GM19438 (cell line): ENCODE data around the gene UBQLN3.
A peak's percentile ranks its signal among the peaks of the same experiment; 100 is the strongest.

Source experiments
- ATAC-seq: cut with Tn5 transposase; IDR thresholded peaks from one replicate; pipeline ENCODE4 v1.9.1; 2021; ENCODE audit warnings: low read depth; ENCODE audit not compliant: unreplicated experiment

The UBQLN3 gene

DNA sequence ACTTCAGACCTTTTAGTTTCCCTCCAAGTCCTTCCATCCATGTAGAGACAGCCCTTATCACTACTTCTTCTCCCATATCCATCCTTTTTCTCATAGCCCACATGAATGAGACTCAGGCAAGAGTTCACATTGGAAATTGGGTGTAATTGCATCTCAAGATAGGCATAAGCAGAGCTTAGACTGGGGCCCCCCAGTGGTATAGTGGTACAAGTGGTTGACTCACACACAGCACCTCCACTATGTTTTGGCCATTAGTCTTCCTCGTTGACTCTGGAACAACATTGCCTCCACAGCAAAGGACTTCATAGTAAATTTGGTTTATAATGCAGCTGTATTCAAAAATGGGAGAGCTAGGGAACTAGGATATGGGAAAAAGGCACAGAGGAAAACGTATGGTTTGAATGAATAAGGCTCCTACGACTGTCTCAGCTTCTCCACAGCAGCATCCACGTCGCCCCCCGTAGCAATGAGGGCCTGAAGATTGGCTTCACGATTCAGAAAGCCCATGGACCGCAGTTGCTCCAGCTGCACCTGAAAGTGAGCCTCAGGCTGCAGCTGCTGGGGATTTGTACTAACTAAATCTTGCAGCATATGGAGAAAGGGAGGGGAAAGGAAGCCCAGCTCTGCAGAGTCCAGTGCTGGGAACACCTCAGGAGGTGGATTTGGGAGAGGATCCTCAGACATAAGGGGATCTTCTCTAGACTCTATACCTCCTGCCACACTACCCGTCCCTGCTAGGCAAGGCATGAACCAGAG lies 2.4 kb downstream of the UBQLN3 start:
- no peak for ATAC-seq

GRCh38 chr11:5505363-5506048 lies 4.3 kb downstream of the UBQLN3 start:
- no peak for ATAC-seq

DNA sequence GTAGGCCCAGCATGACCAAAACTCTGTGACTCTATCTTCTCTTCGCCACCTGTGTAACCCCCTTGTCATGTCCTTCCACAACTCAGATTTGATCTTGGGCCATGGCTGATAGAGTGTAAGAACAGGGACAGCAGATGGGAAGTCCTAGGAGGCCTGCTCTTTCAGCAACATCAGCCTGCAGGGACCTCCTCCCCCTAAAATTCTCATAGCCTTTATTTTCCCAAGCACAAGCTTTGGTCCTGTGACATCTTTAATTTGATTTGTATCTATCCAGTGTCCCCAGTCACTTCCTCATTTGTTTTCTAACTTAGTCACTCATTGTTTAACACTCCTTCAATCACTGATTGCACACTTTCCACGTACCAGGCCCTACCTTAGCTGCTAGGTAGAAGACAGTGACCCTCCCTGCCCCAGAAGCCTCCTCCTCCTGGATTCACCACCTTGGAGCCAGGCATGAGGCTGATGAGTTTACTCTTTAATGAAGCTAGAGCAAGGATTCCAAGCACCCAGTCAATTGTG lies 5.3 kb downstream of the UBQLN3 start:
- no peak for ATAC-seq

GRCh38 chr11:5500393-5500801 lies 9.4 kb downstream of the UBQLN3 start:
- no peak for ATAC-seq

DNA sequence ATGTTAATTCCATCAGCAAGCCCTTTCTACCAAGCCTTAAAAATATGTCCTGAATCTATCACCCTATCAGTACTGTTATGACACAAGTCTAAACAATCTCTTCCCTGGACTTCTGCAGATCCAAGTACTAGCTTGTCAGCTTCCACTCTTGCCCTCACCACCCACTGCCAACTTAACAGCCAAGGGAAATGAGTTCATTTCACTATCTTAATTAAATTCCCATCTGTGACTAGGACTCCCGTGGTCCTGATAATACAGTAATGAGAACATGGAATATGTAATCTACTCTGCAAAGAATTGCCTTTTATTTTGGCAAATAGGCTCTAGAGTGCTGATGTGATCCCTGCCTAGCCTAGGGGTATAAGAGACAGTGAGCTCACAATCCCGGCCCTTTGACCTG lies 10.1 kb downstream of the UBQLN3 start:
- ATAC-seq = no peak

GRCh38 chr11:5489576-5490357 lies 20.0 kb downstream of the UBQLN3 start:
- no peak for ATAC-seq

DNA sequence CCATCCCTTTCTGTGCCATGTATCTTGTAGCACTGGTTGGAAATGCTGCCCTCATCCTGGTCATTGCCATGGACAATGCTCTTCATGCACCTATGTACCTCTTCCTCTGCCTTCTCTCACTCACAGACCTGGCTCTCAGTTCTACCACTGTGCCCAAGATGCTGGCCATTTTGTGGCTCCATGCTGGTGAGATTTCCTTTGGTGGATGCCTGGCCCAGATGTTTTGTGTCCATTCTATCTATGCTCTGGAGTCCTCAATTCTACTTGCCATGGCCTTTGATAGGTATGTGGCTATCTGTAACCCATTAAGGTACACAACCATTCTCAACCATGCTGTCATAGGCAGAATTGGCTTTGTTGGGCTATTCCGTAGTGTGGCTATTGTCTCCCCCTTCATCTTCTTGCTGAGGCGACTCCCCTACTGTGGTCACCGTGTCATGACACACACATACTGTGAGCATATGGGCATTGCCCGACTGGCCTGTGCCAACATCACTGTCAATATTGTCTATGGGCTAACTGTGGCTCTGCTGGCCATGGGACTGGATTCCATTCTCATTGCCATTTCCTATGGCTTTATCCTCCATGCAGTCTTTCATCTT lies 20.9 kb downstream of the UBQLN3 start:
- ATAC-seq = no peak

GRCh38 chr11:5488385-5488784 lies 21.4 kb downstream of the UBQLN3 start, which contains the start of gene OR52D1:
Gene OR52D1, plus strand, starts transcription at chr11:5488685. Its CDS starts 22 bp downstream, at chr11:5488707.
- no peak for ATAC-seq

GRCh38 chr11:5486421-5486820 lies 23.3 kb downstream of the UBQLN3 start:
- ATAC-seq = no peak

- no peak for ATAC-seq
These were observed 23.8 kb downstream of the UBQLN3 start for GRCh38 chr11:5486003-5486402.

GRCh38 chr11:5476186-5476819 lies 33.5 kb downstream of the UBQLN3 start:
- peak; percentile 78 for ATAC-seq

- ATAC-seq = no peak
These were observed 35.8 kb downstream of the UBQLN3 start for GRCh38 chr11:5473921-5474320.

DNA sequence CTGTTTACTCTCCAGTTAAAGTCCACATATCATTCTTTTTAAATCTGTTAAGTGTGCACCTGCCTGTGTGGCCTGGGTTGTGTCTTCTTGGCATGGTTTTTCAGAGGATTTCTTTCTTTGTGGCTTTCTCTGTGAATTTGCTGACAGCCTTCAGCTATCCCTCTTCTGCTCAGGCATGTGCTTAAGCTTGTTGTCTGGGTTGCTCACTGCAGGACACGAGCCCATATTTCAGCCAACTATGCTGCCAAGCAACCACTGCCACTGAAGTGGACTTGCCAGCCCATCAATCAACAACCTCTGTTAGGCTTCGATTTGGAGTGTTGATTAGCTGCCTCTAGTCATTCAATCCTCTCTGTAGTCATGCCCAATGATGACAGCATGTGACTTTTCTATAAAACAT lies 42.2 kb downstream of the UBQLN3 start:
- ATAC-seq = no peak

GRCh38 chr11:5460983-5461621 lies 48.7 kb downstream of the UBQLN3 start:
- ATAC-seq = no peak
